ENCODE measurements around the gene PADI1.

PADI1 gene

GRCh38 chr1:17270891-17271765 lies 66.2 kb downstream of the PADI1 start:
- no peak for TF ChIP-seq POLR2AphosphoS5 (IDR thresholded peaks at IDR 0.05; ENCODE audit: low read depth)
- no peak for TF ChIP-seq GABPA (IDR thresholded peaks at IDR 0.05; ENCODE audit: low read depth)
- TF ChIP-seq SPI1 (IDR thresholded peaks at IDR 0.05; ENCODE audit: borderline replicate concordance, low read depth) = no peak
- TF ChIP-seq, protein P1, sequence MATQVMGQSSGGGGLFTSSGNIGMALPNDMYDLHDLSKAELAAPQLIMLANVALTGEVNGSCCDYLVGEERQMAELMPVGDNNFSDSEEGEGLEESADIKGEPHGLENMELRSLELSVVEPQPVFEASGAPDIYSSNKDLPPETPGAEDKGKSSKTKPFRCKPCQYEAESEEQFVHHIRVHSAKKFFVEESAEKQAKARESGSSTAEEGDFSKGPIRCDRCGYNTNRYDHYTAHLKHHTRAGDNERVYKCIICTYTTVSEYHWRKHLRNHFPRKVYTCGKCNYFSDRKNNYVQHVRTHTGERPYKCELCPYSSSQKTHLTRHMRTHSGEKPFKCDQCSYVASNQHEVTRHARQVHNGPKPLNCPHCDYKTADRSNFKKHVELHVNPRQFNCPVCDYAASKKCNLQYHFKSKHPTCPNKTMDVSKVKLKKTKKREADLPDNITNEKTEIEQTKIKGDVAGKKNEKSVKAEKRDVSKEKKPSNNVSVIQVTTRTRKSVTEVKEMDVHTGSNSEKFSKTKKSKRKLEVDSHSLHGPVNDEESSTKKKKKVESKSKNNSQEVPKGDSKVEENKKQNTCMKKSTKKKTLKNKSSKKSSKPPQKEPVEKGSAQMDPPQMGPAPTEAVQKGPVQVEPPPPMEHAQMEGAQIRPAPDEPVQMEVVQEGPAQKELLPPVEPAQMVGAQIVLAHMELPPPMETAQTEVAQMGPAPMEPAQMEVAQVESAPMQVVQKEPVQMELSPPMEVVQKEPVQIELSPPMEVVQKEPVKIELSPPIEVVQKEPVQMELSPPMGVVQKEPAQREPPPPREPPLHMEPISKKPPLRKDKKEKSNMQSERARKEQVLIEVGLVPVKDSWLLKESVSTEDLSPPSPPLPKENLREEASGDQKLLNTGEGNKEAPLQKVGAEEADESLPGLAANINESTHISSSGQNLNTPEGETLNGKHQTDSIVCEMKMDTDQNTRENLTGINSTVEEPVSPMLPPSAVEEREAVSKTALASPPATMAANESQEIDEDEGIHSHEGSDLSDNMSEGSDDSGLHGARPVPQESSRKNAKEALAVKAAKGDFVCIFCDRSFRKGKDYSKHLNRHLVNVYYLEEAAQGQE (IDR thresholded peaks at IDR 0.05; ENCODE audit: insufficient replicate concordance, low read depth) = no peak
- TF ChIP-seq, protein P2, sequence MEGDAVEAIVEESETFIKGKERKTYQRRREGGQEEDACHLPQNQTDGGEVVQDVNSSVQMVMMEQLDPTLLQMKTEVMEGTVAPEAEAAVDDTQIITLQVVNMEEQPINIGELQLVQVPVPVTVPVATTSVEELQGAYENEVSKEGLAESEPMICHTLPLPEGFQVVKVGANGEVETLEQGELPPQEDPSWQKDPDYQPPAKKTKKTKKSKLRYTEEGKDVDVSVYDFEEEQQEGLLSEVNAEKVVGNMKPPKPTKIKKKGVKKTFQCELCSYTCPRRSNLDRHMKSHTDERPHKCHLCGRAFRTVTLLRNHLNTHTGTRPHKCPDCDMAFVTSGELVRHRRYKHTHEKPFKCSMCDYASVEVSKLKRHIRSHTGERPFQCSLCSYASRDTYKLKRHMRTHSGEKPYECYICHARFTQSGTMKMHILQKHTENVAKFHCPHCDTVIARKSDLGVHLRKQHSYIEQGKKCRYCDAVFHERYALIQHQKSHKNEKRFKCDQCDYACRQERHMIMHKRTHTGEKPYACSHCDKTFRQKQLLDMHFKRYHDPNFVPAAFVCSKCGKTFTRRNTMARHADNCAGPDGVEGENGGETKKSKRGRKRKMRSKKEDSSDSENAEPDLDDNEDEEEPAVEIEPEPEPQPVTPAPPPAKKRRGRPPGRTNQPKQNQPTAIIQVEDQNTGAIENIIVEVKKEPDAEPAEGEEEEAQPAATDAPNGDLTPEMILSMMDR (IDR thresholded peaks at IDR 0.05; ENCODE audit: insufficient read depth, low read length) = no peak
- H3K4me3 ChIP-seq (replicated peaks; ENCODE audit: insufficient read depth, low read length) = no peak overlapping the region
- H3K27ac ChIP-seq (replicated peaks) = no peak overlapping the region
- no peaks in the 10 kb centered on the region for H3K27me3 ChIP-seq (ENCODE audit: insufficient read depth, poor library complexity, severe bottlenecking)
- no peak for DNase-seq (ENCODE audit: low read depth in 1 of 2, low spot score in 1 of 2)

DNA sequence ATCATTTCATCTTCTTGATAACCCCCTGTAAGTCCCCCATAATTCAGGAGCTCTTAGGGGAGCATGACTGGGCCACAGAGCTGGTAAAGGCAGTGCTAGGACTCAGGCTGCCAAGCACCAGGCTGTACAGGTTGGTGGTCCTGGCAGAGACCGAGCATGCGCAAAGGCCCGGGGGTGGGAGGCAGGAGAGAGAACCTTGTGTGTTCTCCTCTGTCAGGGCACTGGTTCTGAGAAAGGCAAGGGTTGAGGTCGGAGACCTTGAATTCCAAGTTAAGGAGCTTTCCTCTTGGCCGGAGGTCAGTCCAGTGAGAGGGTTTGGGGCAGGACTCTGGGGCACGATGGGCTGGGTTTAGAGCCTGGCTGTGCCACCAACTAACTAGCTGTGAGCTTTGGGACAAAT lies 67.1 kb downstream of the PADI1 start:
- no peaks in the 10 kb centered on the region for H3K27me3 ChIP-seq (ENCODE audit: insufficient read depth, poor library complexity, severe bottlenecking)
- no peak for DNase-seq (ENCODE audit: low read depth in 1 of 2, low spot score in 1 of 2)
- TF ChIP-seq GABPA (IDR thresholded peaks at IDR 0.05; ENCODE audit: low read depth) (no peak), SPI1 (IDR thresholded peaks at IDR 0.05; ENCODE audit: borderline replicate concordance, low read depth) (no peak), POLR2AphosphoS5 (IDR thresholded peaks at IDR 0.05; ENCODE audit: low read depth) (no peak)
- TF ChIP-seq, protein P1 (IDR thresholded peaks at IDR 0.05; ENCODE audit: insufficient replicate concordance, low read depth) = no peak
- H3K27ac ChIP-seq (replicated peaks) = no peak overlapping the region
- H3K4me3 ChIP-seq (replicated peaks; ENCODE audit: insufficient read depth, low read length) = no peak overlapping the region

DNA sequence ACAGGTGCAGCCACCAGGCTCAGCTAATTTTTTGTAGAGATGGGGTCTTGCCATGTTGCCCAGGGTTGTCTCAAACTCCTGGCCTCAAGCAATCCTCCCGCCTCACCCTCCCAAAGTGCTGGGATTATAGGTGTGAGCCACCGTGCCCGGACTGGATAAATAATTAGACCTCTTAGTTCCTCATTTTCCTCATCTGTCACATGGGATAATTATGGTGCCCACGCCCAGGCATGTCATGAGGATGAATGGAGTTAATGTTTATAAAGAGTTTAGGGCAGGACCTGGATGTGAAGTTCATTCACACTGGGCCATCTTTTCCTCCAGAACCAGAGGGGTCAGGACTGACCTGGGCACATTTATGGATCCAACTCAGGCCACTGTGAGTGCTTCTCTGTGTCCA lies 67.7 kb downstream of the PADI1 start:
- no peak overlapping the region for H3K4me3 ChIP-seq (replicated peaks; ENCODE audit: insufficient read depth, low read length)
- no peak overlapping the region for H3K27ac ChIP-seq (replicated peaks)
- H3K27me3 ChIP-seq (ENCODE audit: insufficient read depth, poor library complexity, severe bottlenecking) = no peaks in the 10 kb centered on the region
- TF ChIP-seq POLR2AphosphoS5 (IDR thresholded peaks at IDR 0.05; ENCODE audit: low read depth) (no peak), SPI1 (IDR thresholded peaks at IDR 0.05; ENCODE audit: borderline replicate concordance, low read depth) (no peak), GABPA (IDR thresholded peaks at IDR 0.05; ENCODE audit: low read depth) (no peak)
- TF ChIP-seq, protein P1 (IDR thresholded peaks at IDR 0.05; ENCODE audit: insufficient replicate concordance, low read depth) = no peak
- TF ChIP-seq, protein P2 (IDR thresholded peaks at IDR 0.05; ENCODE audit: insufficient read depth, low read length) = no peak
- DNase-seq (ENCODE audit: low read depth in 1 of 2, low spot score in 1 of 2) = no peak

All from HL-60 (cell line).